AG09319 (cell line): ENCODE measurements around the gene KAT7.

Source experiments
- DNase-seq: peaks from one replicate; pipeline ENCODE4 v3.0.0-alpha.2; 2010; ENCODE audit warnings: low read depth; ENCODE audit errors: extremely low read depth
- TF ChIP-seq, protein P1 (sequence below): IDR thresholded peaks from 2 replicates; pipeline ENCODE4 v1.5.1; 2011; ENCODE audit warnings: low read depth, mild to moderate bottlenecking, inconsistent platforms, low read length, moderate library complexity

KAT7 gene

DNA sequence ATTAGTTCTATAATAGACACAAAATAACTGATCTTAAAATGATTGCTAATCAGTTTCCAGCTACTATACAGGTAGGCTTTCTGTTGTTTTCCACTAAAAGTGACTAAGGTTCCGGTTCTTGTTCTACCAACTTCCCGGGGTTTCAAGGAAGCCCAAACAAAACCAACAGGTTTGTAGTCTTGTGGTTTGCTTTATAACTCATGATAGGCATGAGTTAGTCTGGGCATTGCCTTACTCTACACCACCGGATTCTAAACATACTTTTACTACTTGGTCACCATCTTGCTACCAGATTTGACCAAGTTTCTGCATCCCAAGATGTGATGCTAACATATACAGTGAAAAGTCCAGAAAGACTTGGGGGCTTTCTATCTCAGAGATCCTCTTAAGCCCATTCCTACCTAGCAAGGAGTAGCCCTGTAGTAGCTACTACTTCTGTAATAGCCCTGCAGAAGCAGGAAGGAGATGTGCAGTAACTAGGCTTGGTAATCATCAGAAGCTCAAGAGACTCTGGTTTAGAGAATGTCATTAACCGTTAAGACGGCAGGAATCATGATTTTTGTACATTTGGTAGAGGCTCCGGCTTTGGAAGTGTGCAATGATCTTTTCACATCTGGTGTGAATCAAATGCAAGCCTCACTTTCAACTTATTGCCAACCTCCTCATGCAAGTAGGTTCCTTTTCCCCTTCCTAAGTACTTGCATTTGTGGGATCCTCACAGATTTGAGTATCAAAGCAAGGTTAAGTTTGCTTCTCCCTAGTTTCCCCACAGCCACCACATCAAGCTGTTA is 26.1 kb upstream of the KAT7 start:
- no peak for DNase-seq
- TF ChIP-seq, protein P1, sequence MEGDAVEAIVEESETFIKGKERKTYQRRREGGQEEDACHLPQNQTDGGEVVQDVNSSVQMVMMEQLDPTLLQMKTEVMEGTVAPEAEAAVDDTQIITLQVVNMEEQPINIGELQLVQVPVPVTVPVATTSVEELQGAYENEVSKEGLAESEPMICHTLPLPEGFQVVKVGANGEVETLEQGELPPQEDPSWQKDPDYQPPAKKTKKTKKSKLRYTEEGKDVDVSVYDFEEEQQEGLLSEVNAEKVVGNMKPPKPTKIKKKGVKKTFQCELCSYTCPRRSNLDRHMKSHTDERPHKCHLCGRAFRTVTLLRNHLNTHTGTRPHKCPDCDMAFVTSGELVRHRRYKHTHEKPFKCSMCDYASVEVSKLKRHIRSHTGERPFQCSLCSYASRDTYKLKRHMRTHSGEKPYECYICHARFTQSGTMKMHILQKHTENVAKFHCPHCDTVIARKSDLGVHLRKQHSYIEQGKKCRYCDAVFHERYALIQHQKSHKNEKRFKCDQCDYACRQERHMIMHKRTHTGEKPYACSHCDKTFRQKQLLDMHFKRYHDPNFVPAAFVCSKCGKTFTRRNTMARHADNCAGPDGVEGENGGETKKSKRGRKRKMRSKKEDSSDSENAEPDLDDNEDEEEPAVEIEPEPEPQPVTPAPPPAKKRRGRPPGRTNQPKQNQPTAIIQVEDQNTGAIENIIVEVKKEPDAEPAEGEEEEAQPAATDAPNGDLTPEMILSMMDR, result no peak

DNA sequence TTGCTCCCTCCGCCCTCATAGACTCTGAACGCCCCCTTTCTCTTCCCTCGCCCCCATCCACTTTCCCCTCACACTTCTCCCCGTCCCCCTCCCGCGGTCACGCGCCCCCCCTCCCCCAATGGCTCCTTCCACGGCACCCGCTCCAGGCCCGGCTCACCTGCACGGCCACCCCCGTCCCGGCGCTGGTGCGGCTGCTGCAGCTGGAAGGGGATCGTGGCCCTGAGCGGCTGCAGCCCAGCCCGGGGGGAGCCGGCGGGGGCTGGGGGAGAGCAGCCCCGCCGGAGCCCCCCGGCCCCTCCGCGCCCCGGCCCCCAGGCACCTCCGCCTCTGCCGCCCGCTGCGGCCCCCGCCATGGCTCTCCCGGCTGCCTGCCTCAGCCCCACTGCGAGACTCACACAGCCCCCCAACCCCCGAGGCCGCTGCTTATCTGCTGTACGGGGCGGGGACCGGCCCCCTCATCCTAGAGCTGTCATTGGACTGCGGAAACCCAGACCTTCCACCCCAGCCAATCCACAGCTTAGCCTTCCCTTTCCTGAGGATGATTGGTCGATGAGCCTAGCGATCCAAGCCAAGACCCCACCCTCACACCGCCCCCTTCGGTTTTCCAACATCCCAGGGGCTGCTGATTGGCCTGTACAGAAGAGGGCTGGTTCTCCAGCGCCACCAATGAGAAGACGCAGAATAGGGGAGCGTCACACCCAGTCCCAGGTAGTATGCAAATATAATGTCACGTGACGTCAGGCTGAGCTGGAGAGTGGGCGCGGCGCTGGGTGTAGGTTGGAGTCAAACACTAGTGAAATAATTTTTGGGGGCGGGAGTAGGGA is 24.5 kb upstream of the KAT7 start, which contains the start of gene FAM117A:
Gene FAM117A, minus strand, starts transcription at position 397 of the 824 bp plus-strand sequence. Its CDS starts 44 bp downstream, at position 353.
- TF ChIP-seq, protein P1, result no peak
- peak; percentile 81 for DNase-seq

DNA sequence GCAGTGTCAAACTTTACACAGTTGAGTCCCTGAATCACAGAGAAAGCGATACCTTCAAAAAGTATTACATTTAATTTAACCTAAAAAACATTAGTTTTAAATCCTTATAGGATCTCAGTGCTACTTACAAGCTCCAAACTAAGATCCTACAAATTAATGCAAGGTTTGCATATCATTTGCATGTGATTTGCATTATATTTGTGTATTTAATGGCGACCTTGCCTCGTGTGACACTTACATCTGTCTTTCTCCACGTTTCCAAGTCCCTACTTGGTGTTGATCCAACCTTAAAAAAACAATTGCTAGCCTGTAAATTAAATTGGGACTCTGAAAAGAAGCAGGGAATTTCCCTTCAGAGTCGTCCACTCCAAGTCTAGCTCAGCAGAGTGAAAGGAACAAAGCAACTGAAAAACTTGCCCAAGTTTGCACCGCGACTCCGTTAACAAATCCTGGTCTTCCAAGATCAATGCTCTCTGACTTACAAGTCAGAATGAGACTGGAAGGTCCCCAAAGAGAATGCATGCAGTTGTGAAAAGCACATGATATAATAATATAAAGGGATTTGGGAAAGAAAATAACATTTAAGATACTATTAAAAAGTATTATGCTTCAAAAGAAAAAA is 23.8 kb upstream of the KAT7 start:
- TF ChIP-seq, protein P1, result no peak

DNA sequence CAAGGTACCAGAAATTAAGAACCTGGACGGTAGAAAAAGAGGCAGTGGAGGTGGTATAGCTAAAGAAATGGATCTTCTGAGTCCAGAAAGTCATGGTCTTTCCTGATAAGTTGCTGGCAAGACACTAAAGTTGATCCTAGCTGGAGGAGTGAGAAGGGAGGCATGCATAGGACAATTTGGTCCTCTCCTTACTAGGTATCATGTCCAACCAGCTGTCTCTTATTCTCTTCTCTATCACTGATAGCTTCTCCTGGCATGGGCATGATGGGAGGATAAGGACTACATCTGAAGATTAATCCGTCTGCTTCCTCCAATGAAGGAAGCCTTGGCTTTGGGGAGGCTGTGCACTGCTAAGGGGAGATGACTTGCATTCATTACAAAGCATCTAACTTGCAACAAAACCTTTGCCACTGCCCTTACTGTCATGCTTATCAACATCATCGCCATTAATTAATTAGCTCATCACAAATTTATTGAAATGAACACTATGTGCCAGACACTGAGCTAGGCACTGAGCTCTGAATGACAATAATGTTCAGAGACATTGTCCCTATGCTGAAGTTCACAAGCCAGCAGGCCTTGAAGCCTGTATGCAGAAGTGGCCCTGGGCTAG is 21.5 kb upstream of the KAT7 start:
- TF ChIP-seq, protein P1, result no peak
- DNase-seq, result no peak

More for the DNA sequence above, 23.8 kb upstream of the KAT7 start:
- DNase-seq, result no peak

DNA sequence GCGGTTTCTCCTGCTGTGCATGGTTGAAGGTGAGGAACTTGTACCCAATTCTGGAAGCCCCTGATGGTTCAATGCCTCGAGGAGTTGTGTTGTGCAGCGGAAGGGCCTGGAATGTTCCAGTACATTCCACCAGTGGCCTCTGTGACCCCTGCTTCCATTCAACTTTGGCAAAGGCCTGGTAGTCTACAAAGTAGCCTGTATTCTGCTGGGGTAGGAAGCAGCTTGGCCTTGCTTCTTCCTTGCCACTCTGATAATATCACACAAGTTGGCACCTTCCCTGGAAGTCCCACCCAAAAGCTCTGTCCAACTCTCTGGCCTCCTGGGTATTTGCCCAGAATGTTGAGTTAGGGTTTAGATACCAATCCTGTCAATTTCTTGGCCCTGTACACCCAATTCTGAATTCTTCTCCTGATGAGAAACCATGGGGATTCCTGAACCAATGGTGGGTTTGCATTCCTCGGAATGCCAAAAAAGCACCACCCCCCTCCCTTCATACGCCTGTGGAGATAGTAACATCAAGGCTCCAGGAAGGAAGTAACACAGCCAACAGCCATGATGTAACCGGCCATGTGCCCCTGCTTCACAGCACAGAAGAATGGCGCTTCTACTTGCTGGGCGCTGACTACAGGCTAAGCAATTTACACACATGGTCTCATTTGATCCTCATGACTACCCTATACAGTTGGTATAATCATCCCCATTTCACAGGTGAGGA is 12.8 kb upstream of the KAT7 start:
- DNase-seq, result no peak

More for the DNA sequence above, 12.8 kb upstream of the KAT7 start:
- TF ChIP-seq, protein P1, result no peak
